H9 (cell line): ENCODE data around the gene PRR30. TPM values are rescaled to one million over a fixed set of nuclear protein-coding genes. Genes with fewer than 3 reads are reported as not detected.
"Not testable (repeated sequence)": the region's sequence is repeated elsewhere in the genome, so short reads cannot be mapped to it uniquely, and the experiment has no call there.

Experiments
- DNase-seq: peaks from one replicate; pipeline ENCODE4 v3.0.0-alpha.2; 2017
- H2AFZ ChIP-seq: one replicate; pipeline ENCODE4 v1.6.1; 2013; ENCODE audit warnings: mild to moderate bottlenecking, low read length, control low read depth, moderate library complexity
- H2AK5ac ChIP-seq: 2 replicates; pipeline ENCODE4 v1.6.1; 2013; ENCODE audit warnings: low read length, control low read depth, mixed read lengths; ENCODE audit not compliant: insufficient read length
- H2BK120ac ChIP-seq: one replicate; pipeline ENCODE4 v1.6.1; 2013; ENCODE audit warnings: low read depth, mild to moderate bottlenecking, low read length, control low read depth, inconsistent platforms; ENCODE audit not compliant: poor library complexity, severe bottlenecking
- H2BK12ac ChIP-seq: 2 replicates; pipeline ENCODE4 v1.6.1; 2013; ENCODE audit warnings: low read length, control low read depth, mixed read lengths, low read depth; ENCODE audit not compliant: insufficient read length
- H2BK15ac ChIP-seq: 2 replicates; pipeline ENCODE4 v1.6.1; 2013; ENCODE audit warnings: low read depth, low read length, control low read depth
- H2BK20ac ChIP-seq: one replicate; pipeline ENCODE4 v1.6.1; 2013; ENCODE audit warnings: low read depth, mild to moderate bottlenecking, low read length, control low read depth, inconsistent platforms; ENCODE audit not compliant: poor library complexity, severe bottlenecking
- H2BK5ac ChIP-seq: 2 replicates; pipeline ENCODE4 v1.6.1; 2013; ENCODE audit warnings: low read length, control low read depth, mixed read lengths; ENCODE audit not compliant: insufficient read length
- H3K14ac ChIP-seq: 2 replicates; pipeline ENCODE4 v1.6.1; 2013; ENCODE audit warnings: low read length, control low read depth; ENCODE audit not compliant: insufficient read depth
- H3K18ac ChIP-seq: 2 replicates; pipeline ENCODE4 v1.6.1; 2013; ENCODE audit warnings: low read depth, mild to moderate bottlenecking, mixed read lengths, low read length, control low read depth; ENCODE audit not compliant: insufficient read length
- H3K23ac ChIP-seq: 2 replicates; pipeline ENCODE4 v1.6.1; 2013; ENCODE audit warnings: low read length, control low read depth, mixed read lengths, low read depth; ENCODE audit not compliant: insufficient read length
- H3K23me2 ChIP-seq: 2 replicates; pipeline ENCODE4 v1.6.1; 2013; ENCODE audit warnings: low read depth, mild to moderate bottlenecking, mixed read lengths, low read length, control low read depth; ENCODE audit not compliant: insufficient read length, poor library complexity, severe bottlenecking
- H3K27ac ChIP-seq: 2 replicates; pipeline ENCODE4 v1.5.1; 2013; ENCODE audit warnings: low read length, control low read depth, mixed read lengths, low read depth; ENCODE audit not compliant: insufficient read length
- H3K27me3 ChIP-seq: 2 replicates; pipeline ENCODE4 v1.6.1; 2013; ENCODE audit warnings: low read length, control low read depth, inconsistent platforms; ENCODE audit not compliant: insufficient read depth
- H3K4ac ChIP-seq: 2 replicates; pipeline ENCODE4 v1.6.1; 2013; ENCODE audit warnings: low read depth, mild to moderate bottlenecking, control low read depth, inconsistent platforms, low read length, moderate library complexity
- H3K4me1 ChIP-seq: 2 replicates; pipeline ENCODE4 v1.6.1; 2013; ENCODE audit warnings: low read length, control low read depth, inconsistent platforms; ENCODE audit not compliant: insufficient read depth
- H3K4me2 ChIP-seq: 2 replicates; pipeline ENCODE4 v1.6.1; 2013; ENCODE audit warnings: low read length, control low read depth, mixed read lengths; ENCODE audit not compliant: insufficient read length, insufficient read depth
- H3K56ac ChIP-seq: 2 replicates; pipeline ENCODE4 v1.6.1; 2013; ENCODE audit warnings: low read depth, mild to moderate bottlenecking, mixed read lengths, low read length, control low read depth; ENCODE audit not compliant: insufficient read length
- H3K79me1 ChIP-seq: 2 replicates; pipeline ENCODE4 v1.6.1; 2013; ENCODE audit warnings: low read depth, mild to moderate bottlenecking, moderate library complexity, low read length, control low read depth, inconsistent platforms; ENCODE audit not compliant: insufficient read depth, poor library complexity, severe bottlenecking
- H3K79me2 ChIP-seq: 2 replicates; pipeline ENCODE4 v1.6.1; 2013; ENCODE audit warnings: low read length, control low read depth, inconsistent platforms; ENCODE audit not compliant: insufficient read depth
- H3K9ac ChIP-seq: 2 replicates; pipeline ENCODE4 v1.6.1; 2013; ENCODE audit warnings: low read length, control low read depth, mixed read lengths; ENCODE audit not compliant: insufficient read length; ENCODE audit errors: extremely low read depth
- H3K9me3 ChIP-seq: one replicate; pipeline ENCODE4 v1.6.1; 2013; ENCODE audit warnings: low read depth, low read length, inconsistent platforms; ENCODE audit not compliant: control insufficient read depth
- H3T11ph ChIP-seq: one replicate; pipeline ENCODE4 v1.6.1; 2013; ENCODE audit warnings: mild to moderate bottlenecking, low read length, control low read depth, inconsistent platforms
- H4K20me1 ChIP-seq: one replicate; pipeline ENCODE4 v1.6.1; 2013; ENCODE audit not compliant: control insufficient read depth, insufficient read length, insufficient read depth
- H4K5ac ChIP-seq: 2 replicates; pipeline ENCODE4 v1.6.1; 2013; ENCODE audit warnings: low read depth, mild to moderate bottlenecking, mixed read lengths, low read length, control low read depth; ENCODE audit not compliant: insufficient read length
- H4K8ac ChIP-seq: replicated peaks from 2 replicates; pipeline ENCODE4 v1.6.1; 2013; ENCODE audit warnings: low read length, control low read depth, mixed read lengths, low read depth; ENCODE audit not compliant: insufficient read length
- H4K91ac ChIP-seq: 2 replicates; pipeline ENCODE4 v1.6.1; 2013; ENCODE audit warnings: low read depth, mild to moderate bottlenecking, moderate library complexity, mixed read lengths, low read length, control low read depth; ENCODE audit not compliant: insufficient read length
- H3K27ac Mint-ChIP-seq, 3 experiments: 2 replicates in 2 of 3; 3 replicates in 1 of 3; pipeline ENCODE4 v1.8.0; 2020 to 2021; ENCODE audit warnings: mixed read lengths in 3 of 3, mild to moderate bottlenecking in 1 of 3, moderate library complexity in 1 of 3
- H3K27me3 Mint-ChIP-seq: 2 replicates; pipeline ENCODE4 v1.8.0; 2021; ENCODE audit warnings: low read depth, mild to moderate bottlenecking, moderate library complexity, mixed read lengths
- H3K36me3 Mint-ChIP-seq, 3 experiments: 2 replicates in 2 of 3; 3 replicates in 1 of 3; pipeline ENCODE4 v1.8.0; 2020 to 2021; ENCODE audit warnings: low read depth in 3 of 3, mixed read lengths in 3 of 3; ENCODE audit not compliant: insufficient read depth in 1 of 3
- H3K4me1 Mint-ChIP-seq, 2 experiments: 2 replicates each; pipeline ENCODE4 v1.8.0; 2020; ENCODE audit warnings: mixed read lengths in 2 of 2
- H3K4me3 Mint-ChIP-seq, 2 experiments: 2 replicates in 1 of 2; 3 replicates in 1 of 2; pipeline ENCODE4 v1.8.0; 2020 to 2021; ENCODE audit warnings: mild to moderate bottlenecking in 2 of 2, mixed read lengths in 2 of 2, moderate library complexity in 1 of 2
- H3K9me3 Mint-ChIP-seq, 2 experiments: 2 replicates in 1 of 2; 3 replicates in 1 of 2; pipeline ENCODE4 v1.8.0; 2020; ENCODE audit warnings: mild to moderate bottlenecking in 2 of 2, mixed read lengths in 2 of 2, moderate library complexity in 1 of 2
- WGBS: extraction: QIAGEN DNeasy Blood & Tissue Kit; methylation state at CpG from one replicate; pipeline ENCODE4 v1.1.7; 2013; ENCODE audit warnings: missing lambda C conversion rate, low lambda C conversion rate, mixed read lengths; ENCODE audit not compliant: insufficient read length; ENCODE audit errors: extremely low coverage; 5-methylcytosine and 5-hydroxymethylcytosine counted together
- total RNA-seq: library from RNA; stranded (reverse); gene quantifications from 2 replicates; pipeline ENCODE4 v1.2.1, GENCODE V29; 2021
- TF ChIP-seq, protein P1 (sequence below): fragments of 200-600 bp; sonication (generic); conservative IDR thresholded peaks from 3 replicates; pipeline ENCODE4 v1.8.0; 2021; ENCODE audit warnings: antibody characterized with exemption, mild to moderate bottlenecking

PRR30 gene
- total RNA-seq, 1 experiment from 2014 or later, result not detected

DNA sequence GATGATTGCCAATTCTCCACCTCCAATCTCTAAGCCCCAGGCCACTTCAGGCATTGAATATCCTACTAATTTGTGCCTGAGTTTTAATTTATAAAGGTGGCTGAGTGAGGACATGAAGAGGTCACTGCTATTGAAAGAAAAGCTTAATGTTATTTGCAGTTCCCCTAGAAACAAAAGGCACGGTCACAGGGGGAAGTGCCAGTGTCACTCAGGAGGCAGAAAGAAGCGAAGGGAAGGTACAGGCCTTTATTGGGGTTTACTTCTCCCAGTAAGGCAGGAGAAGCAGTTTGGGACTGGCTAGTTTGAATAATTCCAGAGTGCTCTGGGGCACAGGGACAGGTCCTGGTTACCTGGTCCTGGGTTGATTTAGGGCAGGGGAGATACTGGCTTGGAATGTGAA lies 17.3 kb downstream of the PRR30 start:
- TF ChIP-seq, protein P1, sequence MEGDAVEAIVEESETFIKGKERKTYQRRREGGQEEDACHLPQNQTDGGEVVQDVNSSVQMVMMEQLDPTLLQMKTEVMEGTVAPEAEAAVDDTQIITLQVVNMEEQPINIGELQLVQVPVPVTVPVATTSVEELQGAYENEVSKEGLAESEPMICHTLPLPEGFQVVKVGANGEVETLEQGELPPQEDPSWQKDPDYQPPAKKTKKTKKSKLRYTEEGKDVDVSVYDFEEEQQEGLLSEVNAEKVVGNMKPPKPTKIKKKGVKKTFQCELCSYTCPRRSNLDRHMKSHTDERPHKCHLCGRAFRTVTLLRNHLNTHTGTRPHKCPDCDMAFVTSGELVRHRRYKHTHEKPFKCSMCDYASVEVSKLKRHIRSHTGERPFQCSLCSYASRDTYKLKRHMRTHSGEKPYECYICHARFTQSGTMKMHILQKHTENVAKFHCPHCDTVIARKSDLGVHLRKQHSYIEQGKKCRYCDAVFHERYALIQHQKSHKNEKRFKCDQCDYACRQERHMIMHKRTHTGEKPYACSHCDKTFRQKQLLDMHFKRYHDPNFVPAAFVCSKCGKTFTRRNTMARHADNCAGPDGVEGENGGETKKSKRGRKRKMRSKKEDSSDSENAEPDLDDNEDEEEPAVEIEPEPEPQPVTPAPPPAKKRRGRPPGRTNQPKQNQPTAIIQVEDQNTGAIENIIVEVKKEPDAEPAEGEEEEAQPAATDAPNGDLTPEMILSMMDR, result no peak
- Histone ChIP-seq H2BK120ac (no peak overlapping the region), H2AK5ac (no peak overlapping the region), H4K91ac (no peak overlapping the region), H2BK15ac (no peak overlapping the region), H3K9ac (no peak overlapping the region), H3K9me3 (no peaks in the 10 kb centered on the region), H3K4me2 (no peak overlapping the region), H2AFZ (no peak overlapping the region), H3K79me1 (no peaks in the 10 kb centered on the region), H3K18ac (no peak overlapping the region), H4K5ac (no peak overlapping the region), H4K20me1 (peaks cover 2% of the 10 kb centered on the region), H3K14ac (no peak overlapping the region), H3K56ac (no peak overlapping the region), H3K4me1 (peaks cover 2% of the 10 kb centered on the region), H2BK5ac (no peak overlapping the region), H2BK12ac (no peak overlapping the region), H4K8ac (no peak overlapping the region), H3K23me2 (peaks cover 11% of the 10 kb centered on the region), H3K27me3 (peaks cover 14% of the 10 kb centered on the region; the same call in 1 of the 2 replicates), H3T11ph (no peak overlapping the region), H3K23ac (no peak overlapping the region), H3K27ac (no peak overlapping the region), H2BK20ac (no peak overlapping the region), H3K79me2 (no peaks in the 10 kb centered on the region), H3K4ac (no peak overlapping the region)
- no peak overlapping the region; a peak in 1 of 5 replicates for H3K4me3 Mint-ChIP-seq
- no peaks in the 10 kb centered on the region; a peak in 1 of 5 replicates for H3K9me3 Mint-ChIP-seq
- H3K4me1 Mint-ChIP-seq, result peaks cover 15 to 21% of the 10 kb centered on the region in 2 experiments
- no peaks in the 10 kb centered on the region; a peak in 3 of 7 replicates for H3K36me3 Mint-ChIP-seq
- WGBS, result no CpG with 5 or more reads among the region's 2 CpGs
- H3K27me3 Mint-ChIP-seq, result peaks cover 70% of the 10 kb centered on the region
- no peak for DNase-seq
- no peak overlapping the region for H3K27ac Mint-ChIP-seq

DNA sequence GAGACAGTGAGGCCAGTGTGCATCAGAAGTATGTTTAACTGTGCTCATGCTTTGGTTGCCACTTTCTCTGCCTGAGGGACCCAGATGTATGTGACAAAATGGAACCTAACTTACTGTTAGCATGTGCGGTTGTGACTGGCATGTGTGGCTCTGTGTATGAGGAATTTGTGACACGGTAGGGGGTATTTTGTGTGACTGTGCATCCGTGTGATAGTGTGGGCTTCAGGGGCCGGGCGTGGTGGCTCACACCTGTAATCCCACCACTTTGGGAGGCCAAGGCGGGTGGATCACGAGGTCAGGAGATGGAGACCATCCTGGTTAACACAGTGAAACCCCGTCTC lies 19.9 kb downstream of the PRR30 start:
- Mint-ChIP-seq H3K27me3 (peaks cover 68% of the 10 kb centered on the region), H3K4me1 (peaks cover 15 to 20% of the 10 kb centered on the region in 2 experiments), H3K4me3 (peak overlapping the region; percentile 67 to 83)
- H3K27ac ChIP-seq, H2BK12ac ChIP-seq, H3K9me3 ChIP-seq, H2AK5ac ChIP-seq, H4K91ac ChIP-seq, H3K79me1 ChIP-seq, H3K79me2 ChIP-seq, H3T11ph ChIP-seq, H2BK20ac ChIP-seq, H3K18ac ChIP-seq, H3K9ac ChIP-seq, H2BK15ac ChIP-seq, H2BK120ac ChIP-seq, H3K56ac ChIP-seq, DNase-seq, H4K5ac ChIP-seq, H3K27ac Mint-ChIP-seq, H3K36me3 Mint-ChIP-seq, H3K9me3 Mint-ChIP-seq, H2BK5ac ChIP-seq, H3K14ac ChIP-seq, H3K23ac ChIP-seq, H4K20me1 ChIP-seq, H3K4ac ChIP-seq, H4K8ac ChIP-seq, H3K4me1 ChIP-seq, H2AFZ ChIP-seq: not testable (repeated sequence)
- peaks cover 14% of the 10 kb centered on the region; the same call in 1 of the 2 replicates for H3K27me3 ChIP-seq
- peak overlapping the region; percentile 41 for H3K4me2 ChIP-seq
- WGBS, result no CpG with 5 or more reads among the region's 8 CpGs
- peaks cover 11% of the 10 kb centered on the region for H3K23me2 ChIP-seq
